Thyroid gland (tissue), 4 donors: Measurements from ENCODE around the gene EVA1A.

Experiments
- POLR2A ChIP-seq, 2 donors: fragments of 450-650 bp; IDR thresholded peaks; one replicate each; pipeline ENCODE4 v1.6.1; 2017; ENCODE audit warnings: antibody characterized with exemption in 2 of 2, mild to moderate bottlenecking in 2 of 2, moderate library complexity in 1 of 2
- TF ChIP-seq, protein P1 (sequence below), 6 experiments: fragments of 200-600 bp in 3 of 6; fragments of 450-650 bp in 3 of 6; sonication (generic) in 3 of 6; IDR thresholded peaks; one replicate each; pipeline ENCODE4 v1.5.1; 2016 to 2019; ENCODE audit warnings: antibody characterized with exemption in 6 of 6, mild to moderate bottlenecking in 2 of 6, inconsistent platforms in 1 of 6, moderate library complexity in 1 of 6

DNA sequence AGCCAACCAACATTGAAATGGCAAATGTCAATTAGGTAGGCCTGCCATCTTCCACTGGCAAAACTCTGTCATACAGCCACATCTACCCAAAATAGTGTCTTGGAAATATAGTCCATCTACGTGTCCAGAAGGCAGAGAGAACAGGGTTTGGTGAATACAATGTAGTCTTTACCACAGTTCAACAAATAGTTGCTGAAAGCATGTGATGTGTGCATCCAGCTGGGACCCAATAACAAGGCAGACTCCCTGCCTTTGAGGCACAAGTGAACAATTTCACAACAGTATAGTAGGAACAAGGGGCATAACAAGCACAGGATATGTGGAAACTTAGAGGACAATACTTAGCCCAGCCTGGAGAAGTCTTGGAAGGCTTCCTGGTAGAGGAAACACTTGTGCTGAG lies 72.6 kb downstream of the EVA1A start:
- TF ChIP-seq, protein P1, sequence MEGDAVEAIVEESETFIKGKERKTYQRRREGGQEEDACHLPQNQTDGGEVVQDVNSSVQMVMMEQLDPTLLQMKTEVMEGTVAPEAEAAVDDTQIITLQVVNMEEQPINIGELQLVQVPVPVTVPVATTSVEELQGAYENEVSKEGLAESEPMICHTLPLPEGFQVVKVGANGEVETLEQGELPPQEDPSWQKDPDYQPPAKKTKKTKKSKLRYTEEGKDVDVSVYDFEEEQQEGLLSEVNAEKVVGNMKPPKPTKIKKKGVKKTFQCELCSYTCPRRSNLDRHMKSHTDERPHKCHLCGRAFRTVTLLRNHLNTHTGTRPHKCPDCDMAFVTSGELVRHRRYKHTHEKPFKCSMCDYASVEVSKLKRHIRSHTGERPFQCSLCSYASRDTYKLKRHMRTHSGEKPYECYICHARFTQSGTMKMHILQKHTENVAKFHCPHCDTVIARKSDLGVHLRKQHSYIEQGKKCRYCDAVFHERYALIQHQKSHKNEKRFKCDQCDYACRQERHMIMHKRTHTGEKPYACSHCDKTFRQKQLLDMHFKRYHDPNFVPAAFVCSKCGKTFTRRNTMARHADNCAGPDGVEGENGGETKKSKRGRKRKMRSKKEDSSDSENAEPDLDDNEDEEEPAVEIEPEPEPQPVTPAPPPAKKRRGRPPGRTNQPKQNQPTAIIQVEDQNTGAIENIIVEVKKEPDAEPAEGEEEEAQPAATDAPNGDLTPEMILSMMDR (IDR thresholded peaks at IDR 0.05) = no peak
- TF ChIP-seq POLR2A (IDR thresholded peaks at IDR 0.05) = no peak
